ENCODE measurements around the gene ITGA4. TPM values are rescaled to one million over a fixed set of nuclear protein-coding genes. Genes with fewer than 3 reads are reported as not detected.

Gene ITGA4
- total and polyA plus RNA-seq, 2 donors (not counting 3 experiments of a cell fraction or from before 2014, with no cell fraction given) = 1.5 to 2.8 TPM

GRCh38 chr2:181527058-181527457, 69.9 kb downstream of the ITGA4 start:
- intact Hi-C loops (cut with micrococcal nuclease) = no loop called here
- TF ChIP-seq GATA2 (IDR thresholded peaks at IDR 0.05; ENCODE audit: insufficient read depth, insufficient read length, low read depth, low read length) (no peak), FOS (IDR thresholded peaks at IDR 0.05; ENCODE audit: borderline replicate concordance, insufficient read depth, low read length) (no peak), POLR2AphosphoS5 (IDR thresholded peaks at IDR 0.05; ENCODE audit: insufficient read depth, low read depth, low read length) (no peak), EZH2 (IDR thresholded peaks at IDR 0.05; ENCODE audit: borderline replicate concordance, low read depth, low read length, severe bottlenecking) (no peak), MYC (IDR thresholded peaks at IDR 0.05; ENCODE audit: low read depth, low read length) (no peak), MAX (IDR thresholded peaks at IDR 0.05; ENCODE audit: insufficient read depth, insufficient read length) (no peak)
- H3K9ac ChIP-seq (replicated peaks; ENCODE audit: extremely low read depth, insufficient read depth, low read length) = no peak overlapping the region
- DNase-seq (ENCODE audit: low read depth, low spot score) (no peak), FAIRE-seq (no peak)
- H3K4me2 ChIP-seq (ENCODE audit: insufficient read depth, low read length) = no peak overlapping the region
- H3K79me2 ChIP-seq (ENCODE audit: control insufficient read depth, insufficient read depth, low read length) = no peaks in the 10 kb centered on the region
- H3K27me3 ChIP-seq (ENCODE audit: control insufficient read depth in 2 of 2, insufficient read depth in 2 of 2, low read length in 2 of 2) = no peaks in the 10 kb centered on the region
- dilution Hi-C loops (cut with MboI; ENCODE audit: extremely low pct_ligation_motif_present, low sequenced_read_pairs) = no loop called here
- no peaks in the 10 kb centered on the region for H4K20me1 ChIP-seq (replicated peaks; ENCODE audit: control insufficient read depth, extremely low read depth, insufficient read depth, low read length)
- no peak overlapping the region for H3K27ac ChIP-seq (ENCODE audit: insufficient read depth, low read depth, low read length)
- H3K4me1 ChIP-seq (ENCODE audit: control insufficient read depth, extremely low read depth, insufficient read depth, low read length) = no peaks in the 10 kb centered on the region
- no peak overlapping the region for H2AFZ ChIP-seq (ENCODE audit: low read depth, low read length)
- CTCF ChIA-PET = no interaction called here
- H3K36me3 ChIP-seq (ENCODE audit: control insufficient read depth in 2 of 2, extremely low read depth in 1 of 2, insufficient read depth in 2 of 2, low read length in 2 of 2) = no peaks in the 10 kb centered on the region
- no peaks in the 10 kb centered on the region for H3K9me1 ChIP-seq (replicated peaks; ENCODE audit: control insufficient read depth, extremely low read depth, insufficient read depth, low read length)
- H3K9me3 ChIP-seq (replicated peaks; ENCODE audit: control insufficient read depth, insufficient read depth, low read length) = no peaks in the 10 kb centered on the region
- no TSS peak for BruUV-seq (replicated peaks)
- POLR2A ChIA-PET = no interaction called here
- no peak overlapping the region for H3K4me3 ChIP-seq (replicated peaks in 1 of 3; ENCODE audit: insufficient read depth in 1 of 3, low read depth in 1 of 3, low read length in 3 of 3)

GRCh38 chr2:181528441-181528840, 71.3 kb downstream of the ITGA4 start:
- DNase-seq (ENCODE audit: low read depth, low spot score) (no peak), FAIRE-seq (no peak)
- Histone ChIP-seq H3K9me3 (replicated peaks; ENCODE audit: control insufficient read depth, insufficient read depth, low read length) (no peaks in the 10 kb centered on the region), H3K4me2 (ENCODE audit: insufficient read depth, low read length) (no peak overlapping the region), H3K27me3 (ENCODE audit: control insufficient read depth in 2 of 2, insufficient read depth in 2 of 2, low read length in 2 of 2) (no peaks in the 10 kb centered on the region), H3K79me2 (ENCODE audit: control insufficient read depth, insufficient read depth, low read length) (no peaks in the 10 kb centered on the region), H2AFZ (ENCODE audit: low read depth, low read length) (no peak overlapping the region), H3K27ac (ENCODE audit: insufficient read depth, low read depth, low read length) (no peak overlapping the region), H3K4me3 (replicated peaks in 1 of 3; ENCODE audit: insufficient read depth in 1 of 3, low read depth in 1 of 3, low read length in 3 of 3) (no peak overlapping the region), H3K36me3 (ENCODE audit: control insufficient read depth in 2 of 2, extremely low read depth in 1 of 2, insufficient read depth in 2 of 2, low read length in 2 of 2) (no peaks in the 10 kb centered on the region), H3K9ac (replicated peaks; ENCODE audit: extremely low read depth, insufficient read depth, low read length) (no peak overlapping the region), H4K20me1 (replicated peaks; ENCODE audit: control insufficient read depth, extremely low read depth, insufficient read depth, low read length) (no peaks in the 10 kb centered on the region), H3K9me1 (replicated peaks; ENCODE audit: control insufficient read depth, extremely low read depth, insufficient read depth, low read length) (no peaks in the 10 kb centered on the region), H3K4me1 (ENCODE audit: control insufficient read depth, extremely low read depth, insufficient read depth, low read length) (no peaks in the 10 kb centered on the region)
- dilution Hi-C loops (cut with MboI; ENCODE audit: extremely low pct_ligation_motif_present, low sequenced_read_pairs) = no loop called here
- intact Hi-C loops (cut with micrococcal nuclease) = no loop called here
- TF ChIP-seq EZH2 (IDR thresholded peaks at IDR 0.05; ENCODE audit: borderline replicate concordance, low read depth, low read length, severe bottlenecking) (no peak), CTCF (IDR thresholded peaks at IDR 0.05; ENCODE audit: extremely low read depth in 1 of 2, insufficient read depth in 1 of 2, low read depth in 1 of 2, low read length in 2 of 2) (no peak), POLR2A (IDR thresholded peaks at IDR 0.05; ENCODE audit: low read depth, low read length) (no peak), GATA2 (IDR thresholded peaks at IDR 0.05; ENCODE audit: insufficient read depth, insufficient read length, low read depth, low read length) (no peak), JUN (IDR thresholded peaks at IDR 0.05; ENCODE audit: borderline replicate concordance, insufficient read depth, insufficient read length, low read depth) (no peak), MAX (IDR thresholded peaks at IDR 0.05; ENCODE audit: insufficient read depth, insufficient read length) (no peak), POLR2AphosphoS5 (IDR thresholded peaks at IDR 0.05; ENCODE audit: insufficient read depth, low read depth, low read length) (no peak), MYC (IDR thresholded peaks at IDR 0.05; ENCODE audit: low read depth, low read length) (no peak), FOS (IDR thresholded peaks at IDR 0.05; ENCODE audit: borderline replicate concordance, insufficient read depth, low read length) (no peak)
- BruUV-seq (replicated peaks) = no TSS peak
- POLR2A ChIA-PET = no interaction called here
- CTCF ChIA-PET = no interaction called here

All from endothelial cell of umbilical vein (primary cell).